ENCODE results near the gene ATG3. TPM values are rescaled to one million over a fixed set of nuclear protein-coding genes. Genes with fewer than 3 reads are reported as not detected.

Gene ATG3
- total and polyA plus RNA-seq, 2 experiments from 2014 or later: 68.1 to 93.9 TPM

GRCh38 chr3:112568642-112569041 lies 6.9 kb upstream of the ATG3 start (continued):
- TF ChIP-seq ZNF462 (CRISPR knock-in tag; IDR thresholded peaks at IDR 0.05): no peak
- TF ChIP-seq ZNF331 (CRISPR knock-in tag; IDR thresholded peaks at IDR 0.05; ENCODE audit: low read depth): no peak
- no peak for TF ChIP-seq ETS1 (IDR thresholded peaks at IDR 0.05)
- TF ChIP-seq REST (IDR thresholded peaks at IDR 0.05; ENCODE audit: unreplicated experiment): no peak
- TF ChIP-seq EZH2 (IDR thresholded peaks at IDR 0.05; ENCODE audit: low read depth, unreplicated experiment): no peak
- TF ChIP-seq NANOG (IDR thresholded peaks at IDR 0.05; ENCODE audit: borderline replicate concordance): no peak
- no peak for TF ChIP-seq ZNF114 (CRISPR knock-in tag; IDR thresholded peaks at IDR 0.05)

Measured in GM23338 (cell line).